ENCODE measurements around the gene CAMK2B. TPM values are rescaled to one million over a fixed set of nuclear protein-coding genes. Genes with fewer than 3 reads are reported as not detected.

The CAMK2B gene
- total and polyA plus RNA-seq, 9 donors, result 0.22 to 1.4 (median 0.45) TPM; not detected in 2

GRCh38 chr7:44329081-44329480, 3.7 kb upstream of the CAMK2B start:
- H3K27ac ChIP-seq, result no peak overlapping the region
- H3K4me1 ChIP-seq (ENCODE audit: insufficient read depth), result peaks cover 4% of the 10 kb centered on the region
- no peaks in the 10 kb centered on the region for H3K27me3 ChIP-seq
- intact Hi-C loops (cut with DNase I), result no loop called here
- H3K4me3 ChIP-seq, result no peak overlapping the region
- TF ChIP-seq CTCF (IDR thresholded peaks at IDR 0.05) (no peak), EP300 (IDR thresholded peaks at IDR 0.05) (no peak), POLR2A (IDR thresholded peaks at IDR 0.05) (no peak)
- H3K9me3 ChIP-seq, result no peaks in the 10 kb centered on the region
- H3K36me3 ChIP-seq, result no peaks in the 10 kb centered on the region
- no peak for DNase-seq
- WGBS, 3 donors, result 94 to 100% (median 95%) methylated on average over 2 of the region's 2 CpGs

GRCh38 chr7:44327981-44328380, 2.6 kb upstream of the CAMK2B start:
- 75 to 81% (median 77%) methylated on average over 5 of the region's 5 CpGs for WGBS, 3 donors
- no peak overlapping the region for H3K4me3 ChIP-seq
- intact Hi-C loops (cut with DNase I), result no loop called here
- no peaks in the 10 kb centered on the region for H3K27me3 ChIP-seq
- no peaks in the 10 kb centered on the region for H3K9me3 ChIP-seq
- DNase-seq, result no peak
- no peak for TF ChIP-seq POLR2A (IDR thresholded peaks at IDR 0.05)
- no peak for TF ChIP-seq CTCF (IDR thresholded peaks at IDR 0.05)
- no peak for TF ChIP-seq EP300 (IDR thresholded peaks at IDR 0.05)
- no peaks in the 10 kb centered on the region for H3K4me1 ChIP-seq (ENCODE audit: insufficient read depth)
- H3K27ac ChIP-seq, result no peak overlapping the region
- H3K36me3 ChIP-seq, result no peaks in the 10 kb centered on the region

- no peak overlapping the region for H3K27ac ChIP-seq
- 58 to 64% (median 64%) methylated on average over 11 to 12 of the region's 12 CpGs for WGBS, 3 donors
- H3K36me3 ChIP-seq, result no peaks in the 10 kb centered on the region
- TF ChIP-seq EP300 (IDR thresholded peaks at IDR 0.05), result no peak
- no peak for TF ChIP-seq POLR2A (IDR thresholded peaks at IDR 0.05)
- TF ChIP-seq CTCF (IDR thresholded peaks at IDR 0.05), result no peak
- no peaks in the 10 kb centered on the region for H3K9me3 ChIP-seq
- intact Hi-C loops (cut with DNase I), result no loop called here
- no peaks in the 10 kb centered on the region for H3K4me1 ChIP-seq (ENCODE audit: insufficient read depth)
- DNase-seq, result no peak
- H3K4me3 ChIP-seq, result no peak overlapping the region
- no peaks in the 10 kb centered on the region for H3K27me3 ChIP-seq
These were observed 1.1 kb upstream of the CAMK2B start for GRCh38 chr7:44326261-44327125.

GRCh38 chr7:44325811-44326241, 432 bp upstream of the CAMK2B start:
- no peak overlapping the region for H3K27ac ChIP-seq

More at GRCh38 chr7:44325811-44326241, 432 bp upstream of the CAMK2B start:
- H3K27me3 ChIP-seq, result no peaks in the 10 kb centered on the region
- WGBS, 3 donors, result 1 to 2% (median 1%) methylated on average over 20 to 23 of the region's 23 CpGs
- no peaks in the 10 kb centered on the region for H3K4me1 ChIP-seq (ENCODE audit: insufficient read depth)
- DNase-seq, result no peak
- H3K4me3 ChIP-seq, result no peak overlapping the region
- no peaks in the 10 kb centered on the region for H3K36me3 ChIP-seq
- intact Hi-C loops (cut with DNase I), result no loop called here
- no peaks in the 10 kb centered on the region for H3K9me3 ChIP-seq
- no peak for TF ChIP-seq CTCF (IDR thresholded peaks at IDR 0.05)
- no peak for TF ChIP-seq POLR2A (IDR thresholded peaks at IDR 0.05)
- TF ChIP-seq EP300 (IDR thresholded peaks at IDR 0.05), result no peak
